Stomach (tissue), 4 donors: ENCODE results near the gene PBX3.

Source experiments
- EP300 ChIP-seq: sonication (generic); formaldehyde crosslinking; IDR thresholded peaks from one replicate; pipeline ENCODE4 v1.6.1; 2017; ENCODE audit warnings: antibody characterized with exemption
- POLR2A ChIP-seq, 4 donors: fragments of 450-650 bp; IDR thresholded peaks; one replicate each; pipeline ENCODE4 v1.6.1; 2016; ENCODE audit warnings: antibody characterized with exemption in 4 of 4, control low read depth in 2 of 4, mild to moderate bottlenecking in 1 of 4, moderate library complexity in 1 of 4
- POLR2AphosphoS5 ChIP-seq, 3 donors: sonication (generic); formaldehyde crosslinking; IDR thresholded peaks; one replicate each; pipeline ENCODE4 v1.6.1; 2016; ENCODE audit warnings: antibody characterized with exemption in 3 of 3
- TF ChIP-seq, protein P1 (sequence below), 7 experiments: fragments of 450-650 bp in 4 of 7; fragments of 200-600 bp in 3 of 7; sonication (generic) in 3 of 7; IDR thresholded peaks; one replicate each; pipeline ENCODE4 v1.5.1; 2016 to 2019; ENCODE audit warnings: antibody characterized with exemption in 7 of 7, control low read depth in 2 of 7, mild to moderate bottlenecking in 1 of 7

DNA sequence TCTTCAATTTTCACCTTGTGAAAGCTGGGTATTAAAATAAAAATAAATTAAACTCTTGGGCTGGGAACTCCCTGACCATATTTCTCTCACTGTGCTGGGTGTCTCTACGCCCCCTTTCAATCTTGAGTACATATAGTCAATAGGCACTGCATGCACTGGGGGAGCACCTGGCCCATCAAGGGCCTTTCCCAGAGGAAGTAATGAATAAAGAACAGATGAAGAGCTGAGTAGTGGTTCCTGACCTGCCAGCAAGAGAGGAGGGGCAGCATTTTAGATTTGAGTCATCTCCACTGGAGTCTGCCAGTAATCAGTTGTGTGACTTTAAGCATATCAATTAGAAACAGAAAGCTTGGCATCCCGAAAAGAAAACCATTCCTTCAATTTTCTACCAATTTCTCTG, 46.4 kb upstream of the PBX3 start:
- TF ChIP-seq, protein P1, sequence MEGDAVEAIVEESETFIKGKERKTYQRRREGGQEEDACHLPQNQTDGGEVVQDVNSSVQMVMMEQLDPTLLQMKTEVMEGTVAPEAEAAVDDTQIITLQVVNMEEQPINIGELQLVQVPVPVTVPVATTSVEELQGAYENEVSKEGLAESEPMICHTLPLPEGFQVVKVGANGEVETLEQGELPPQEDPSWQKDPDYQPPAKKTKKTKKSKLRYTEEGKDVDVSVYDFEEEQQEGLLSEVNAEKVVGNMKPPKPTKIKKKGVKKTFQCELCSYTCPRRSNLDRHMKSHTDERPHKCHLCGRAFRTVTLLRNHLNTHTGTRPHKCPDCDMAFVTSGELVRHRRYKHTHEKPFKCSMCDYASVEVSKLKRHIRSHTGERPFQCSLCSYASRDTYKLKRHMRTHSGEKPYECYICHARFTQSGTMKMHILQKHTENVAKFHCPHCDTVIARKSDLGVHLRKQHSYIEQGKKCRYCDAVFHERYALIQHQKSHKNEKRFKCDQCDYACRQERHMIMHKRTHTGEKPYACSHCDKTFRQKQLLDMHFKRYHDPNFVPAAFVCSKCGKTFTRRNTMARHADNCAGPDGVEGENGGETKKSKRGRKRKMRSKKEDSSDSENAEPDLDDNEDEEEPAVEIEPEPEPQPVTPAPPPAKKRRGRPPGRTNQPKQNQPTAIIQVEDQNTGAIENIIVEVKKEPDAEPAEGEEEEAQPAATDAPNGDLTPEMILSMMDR (IDR thresholded peaks at IDR 0.05) = no peak
- TF ChIP-seq POLR2A (IDR thresholded peaks at IDR 0.05) (no peak), EP300 (no peak), POLR2AphosphoS5 (IDR thresholded peaks at IDR 0.05) (no peak)
